Measurements from ENCODE around the gene GAL.
"Not testable (repeated sequence)": the region's sequence is repeated elsewhere in the genome, so short reads cannot be mapped to it uniquely, and the experiment has no call there.

The GAL gene, protein sequence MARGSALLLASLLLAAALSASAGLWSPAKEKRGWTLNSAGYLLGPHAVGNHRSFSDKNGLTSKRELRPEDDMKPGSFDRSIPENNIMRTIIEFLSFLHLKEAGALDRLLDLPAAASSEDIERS

GRCh38 chr11:68684385-68685356, at the start of gene GAL:
TSS of gene GAL (plus strand) at chr11:68684544. CDS start at chr11:68684924, 380 bp downstream.
- peak in 1 of 2 donors; percentile 51 for DNase-seq

- DNase-seq = not testable (repeated sequence)
These were observed 49.7 kb upstream of the GAL start for GRCh38 chr11:68634606-68635005.

DNA sequence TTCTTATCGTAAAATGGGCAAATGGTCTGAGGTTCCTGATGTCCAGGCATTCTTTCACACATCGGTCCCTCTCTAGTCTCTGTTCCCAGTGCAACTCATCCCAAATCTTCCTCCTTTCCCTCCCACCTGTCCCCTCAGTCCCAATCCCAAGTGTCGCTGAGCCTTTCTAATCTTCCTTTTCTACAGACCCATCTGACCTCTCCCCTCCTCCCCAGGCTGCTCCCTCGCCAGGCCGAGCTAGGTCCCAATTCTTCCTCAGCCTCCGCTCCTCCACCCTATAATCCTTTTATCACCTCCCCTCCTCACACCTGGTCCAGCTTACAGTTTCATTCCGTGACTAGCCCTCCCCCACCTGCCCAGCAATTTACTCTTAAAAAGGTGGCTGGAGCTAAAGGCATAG, 49.2 kb upstream of the GAL start:
- not testable (repeated sequence) for DNase-seq

DNA sequence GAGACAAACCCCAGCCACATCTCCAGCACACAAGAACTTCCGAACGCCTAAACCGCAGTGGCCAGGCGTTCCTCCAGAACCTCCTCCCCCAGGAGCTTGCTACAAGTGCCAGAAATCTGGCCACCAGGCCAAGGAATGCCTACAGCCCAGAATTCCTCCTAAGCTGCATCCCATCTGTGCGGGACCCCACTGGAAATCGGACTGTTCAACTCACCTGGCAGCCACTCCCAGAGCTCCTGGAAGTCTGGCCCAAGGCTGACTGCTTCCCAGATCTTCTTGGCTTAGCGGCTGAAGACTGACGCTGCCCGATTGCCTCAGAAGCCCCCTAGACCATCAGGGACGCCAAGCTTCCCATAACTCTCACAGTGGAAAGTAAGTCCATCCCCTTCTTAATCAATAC, 48.5 kb upstream of the GAL start:
- not testable (repeated sequence) for DNase-seq

DNA sequence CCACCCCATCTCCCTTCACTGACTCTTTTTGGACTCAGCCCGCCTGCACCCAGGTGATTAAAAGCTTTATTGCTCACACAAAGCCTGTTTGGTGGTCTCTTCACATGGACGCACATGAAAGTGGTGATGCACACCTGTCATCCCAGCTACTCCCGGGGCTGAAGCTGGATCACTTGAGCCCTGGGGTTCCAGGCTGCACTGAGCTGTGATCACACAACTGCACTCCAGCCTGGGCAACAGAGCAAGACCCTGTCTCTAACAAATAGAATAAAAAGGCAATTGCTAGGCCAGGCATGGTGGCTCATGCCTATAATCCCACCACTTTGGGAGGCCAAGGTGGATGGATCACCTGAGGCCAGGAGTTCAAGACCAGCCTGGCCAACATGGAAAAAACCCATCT, 45.0 kb upstream of the GAL start:
- not testable (repeated sequence) for DNase-seq

DNA sequence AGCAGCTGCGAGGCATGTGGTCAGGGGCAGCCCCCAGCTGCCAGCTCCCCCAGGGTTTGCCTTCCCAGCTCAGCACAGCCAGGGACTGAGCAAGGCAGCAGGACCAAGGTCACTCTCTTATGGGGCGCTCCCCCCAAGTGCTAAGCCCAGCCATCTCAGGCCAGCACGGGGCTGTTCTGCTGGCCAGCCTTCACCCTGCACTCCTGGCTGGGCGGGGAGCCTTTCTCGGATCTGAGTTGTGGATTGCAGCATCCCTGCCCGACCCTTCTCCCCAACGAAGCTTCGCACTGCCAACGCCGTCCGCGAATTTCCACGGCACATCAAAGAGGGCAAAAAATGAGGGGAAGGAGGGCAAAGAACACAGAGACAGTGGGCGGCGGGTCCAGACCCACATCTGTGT, 42.5 kb upstream of the GAL start:
- no peak for DNase-seq

DNA sequence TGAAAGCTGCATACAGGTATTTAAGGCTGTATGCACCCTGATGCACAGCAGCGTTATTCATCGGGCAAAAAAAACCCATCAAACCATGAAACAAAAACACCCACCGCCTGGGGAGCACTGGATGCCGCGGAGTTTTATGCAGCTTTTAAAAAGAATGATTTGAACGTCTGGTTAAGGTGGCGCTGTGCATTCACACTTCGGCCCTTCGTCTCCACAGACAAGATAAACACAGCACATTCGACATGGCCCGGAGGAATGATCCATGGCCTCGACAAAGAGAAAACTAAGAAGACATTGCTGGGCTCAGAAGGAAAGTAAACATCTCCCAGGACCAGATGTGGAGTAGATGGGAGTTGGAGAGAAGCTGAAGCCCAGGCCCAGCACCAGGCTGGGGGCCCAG, 40.8 kb upstream of the GAL start:
- DNase-seq = no peak

DNA sequence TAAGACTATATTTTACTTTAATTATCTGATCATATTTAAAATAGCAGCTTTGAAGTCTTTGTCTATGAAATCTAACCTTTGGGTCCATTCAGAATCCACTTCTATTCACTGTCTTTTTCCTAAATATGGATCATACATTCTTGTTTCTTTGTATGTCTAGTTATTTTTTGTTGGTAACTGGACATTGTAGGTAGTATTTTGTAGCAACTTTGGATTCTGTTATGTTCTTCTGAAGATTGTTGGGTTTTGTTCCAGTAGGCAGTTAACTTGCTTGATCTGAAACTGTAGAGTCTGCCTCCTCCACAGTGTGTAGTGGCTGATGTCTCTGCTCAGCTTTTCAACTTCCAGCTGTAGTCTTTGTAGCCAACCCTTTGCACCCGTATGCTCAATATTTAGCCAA, 37.5 kb upstream of the GAL start:
- DNase-seq = no peak

DNA sequence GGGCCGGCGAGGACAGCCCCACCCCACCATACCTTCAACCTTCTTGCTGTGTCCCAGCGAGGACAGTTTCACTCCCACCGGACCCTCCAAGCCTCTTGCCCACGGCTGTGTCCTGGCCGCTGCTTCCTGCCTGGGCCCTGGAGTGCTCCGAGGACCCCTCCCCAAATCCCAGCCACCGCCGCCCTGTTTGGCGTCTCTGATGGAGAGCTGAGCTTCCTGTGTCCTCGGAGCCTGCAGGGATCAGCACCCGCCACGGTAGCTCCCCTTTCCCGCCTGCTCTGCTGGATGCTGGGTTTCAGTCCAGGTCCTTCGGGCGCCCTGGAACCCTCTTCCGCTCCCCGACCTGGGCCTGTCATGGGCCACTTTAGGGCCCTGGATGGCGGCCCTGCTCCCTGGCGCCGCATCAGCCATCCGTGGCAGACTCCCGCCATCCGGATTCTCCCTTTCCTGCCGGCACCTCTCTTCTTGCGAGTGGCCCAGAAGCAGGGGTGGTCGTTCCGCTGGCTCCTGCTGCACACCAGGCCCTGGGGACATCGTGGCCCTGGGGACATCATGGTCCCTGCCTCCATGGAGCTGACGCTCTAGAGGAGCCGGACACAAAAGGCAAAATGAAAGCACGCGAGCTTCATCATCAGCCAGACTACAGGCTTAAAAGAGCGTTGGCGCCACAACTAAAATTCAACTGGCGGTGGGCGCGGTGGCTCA, 34.3 kb upstream of the GAL start:
- no peak for DNase-seq

- no peak for DNase-seq
These were observed 33.5 kb upstream of the GAL start for GRCh38 chr11:68650801-68651200.

DNA sequence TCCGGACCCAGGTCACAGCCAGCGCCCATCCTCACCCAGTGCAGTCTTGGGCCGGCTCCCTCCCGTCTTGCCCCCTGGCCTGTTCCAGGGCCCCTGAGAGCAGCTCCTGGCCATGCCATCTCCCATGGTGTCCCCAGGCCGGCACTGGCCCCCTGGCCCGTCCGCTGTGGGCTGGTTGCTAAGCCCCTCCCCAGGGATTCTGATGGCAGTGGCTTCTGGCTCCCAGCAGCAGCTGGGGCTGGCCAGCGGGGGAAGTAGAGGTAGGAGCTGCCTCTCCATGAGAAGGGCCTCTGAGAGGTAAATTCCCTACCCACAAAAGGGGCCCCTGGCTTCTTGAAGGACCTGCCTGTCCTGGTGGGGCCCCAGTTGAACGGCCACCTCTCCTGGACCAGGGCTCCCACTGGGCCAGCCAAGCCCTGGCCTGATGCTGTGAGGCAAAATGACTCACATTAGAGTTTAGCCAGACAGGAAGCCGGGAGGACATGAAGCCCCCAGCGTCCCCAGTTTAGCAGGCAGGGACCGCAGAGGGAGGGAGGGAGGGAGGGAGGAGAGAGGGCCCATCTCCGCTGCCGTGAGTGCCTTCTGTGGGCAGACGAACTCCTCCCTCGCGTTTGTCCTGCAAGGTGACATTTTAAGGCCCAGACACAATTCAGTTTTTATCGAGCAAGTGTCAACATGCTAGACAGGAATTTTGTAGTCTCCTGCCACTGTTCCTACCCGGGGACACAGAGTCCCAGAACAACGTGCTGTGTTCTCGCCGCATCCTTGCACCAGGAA, 32.9 kb upstream of the GAL start:
- no peak for DNase-seq

DNA sequence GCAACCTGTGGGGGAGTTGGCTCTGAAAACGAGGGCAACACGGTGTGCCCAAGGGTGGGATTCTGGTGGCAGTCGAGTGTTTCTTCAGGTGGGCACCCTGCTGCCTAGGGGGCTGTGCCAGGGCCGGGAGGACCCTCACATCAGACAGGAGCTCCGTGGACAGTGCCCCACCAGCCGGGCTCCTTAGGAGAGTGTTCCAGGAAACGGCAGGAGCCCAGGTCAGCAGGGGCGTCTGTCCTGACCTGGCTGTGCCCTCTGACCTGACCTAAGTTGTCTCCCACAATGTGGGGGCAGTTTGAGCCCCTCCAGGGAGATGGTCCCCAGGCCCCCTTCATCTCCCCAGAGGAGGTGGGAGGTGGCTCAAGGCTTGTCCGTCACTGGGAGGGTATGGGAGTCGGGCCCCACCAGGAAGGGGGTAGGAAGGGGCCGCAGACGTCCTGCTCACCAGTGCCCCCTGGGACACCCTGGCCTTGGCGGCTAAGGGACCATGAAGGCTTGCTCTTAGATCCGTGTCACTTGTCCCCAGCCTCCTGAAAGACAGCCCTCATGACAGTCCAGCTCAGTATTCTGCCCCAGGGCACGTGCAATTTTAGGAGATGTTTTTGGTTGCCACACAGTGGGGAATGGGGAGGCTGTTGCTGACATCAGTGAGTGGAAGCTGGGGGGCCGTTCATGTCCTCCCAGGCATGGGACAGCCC, 32.2 kb upstream of the GAL start:
- DNase-seq = no peak

DNA sequence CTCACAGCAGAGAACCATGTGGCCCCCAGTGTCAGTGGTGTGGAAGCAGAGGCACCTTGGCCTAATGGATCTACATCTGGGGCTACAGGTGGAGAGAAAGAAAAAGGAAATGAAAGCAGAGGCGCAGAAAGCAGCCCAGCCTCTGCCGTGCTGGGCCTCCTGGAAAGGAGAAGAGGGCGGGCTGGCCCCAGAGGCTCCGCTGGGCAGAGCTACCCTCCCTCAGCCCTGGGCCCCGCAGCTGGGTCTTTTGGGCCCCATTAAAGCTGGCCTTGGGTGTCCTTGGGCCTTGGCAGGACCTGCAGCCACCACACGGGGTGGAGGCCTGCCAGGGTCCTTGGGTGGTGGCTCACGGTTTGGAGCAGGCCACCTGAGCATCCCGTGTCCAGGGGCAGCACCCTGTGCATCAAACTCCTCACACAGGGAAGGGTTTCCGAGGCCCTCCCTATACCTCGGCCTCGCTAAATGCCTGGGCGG, 31.6 kb upstream of the GAL start:
- DNase-seq = no peak

- DNase-seq = no peak
These were observed 30.6 kb upstream of the GAL start for GRCh38 chr11:68653486-68654430.

DNA sequence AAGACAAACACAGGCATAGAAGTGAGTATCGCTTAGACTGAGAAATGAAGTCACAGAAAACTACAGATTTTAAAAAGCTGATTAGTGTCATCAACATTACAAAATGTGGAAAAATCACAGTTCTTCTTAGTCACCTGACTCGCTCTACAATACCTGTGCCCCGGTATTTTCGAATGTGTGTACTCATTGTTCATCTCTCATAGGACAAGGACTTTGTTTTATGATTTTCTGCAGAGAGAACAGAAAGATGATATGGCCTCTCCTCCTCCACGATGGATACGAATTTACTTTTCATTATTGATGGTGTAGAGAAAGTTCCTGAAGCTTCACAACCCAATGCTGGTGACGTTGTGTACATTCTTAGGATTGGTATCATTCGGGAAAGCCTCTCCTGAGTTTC, 29.4 kb upstream of the GAL start:
- DNase-seq = no peak

- DNase-seq = no peak
These were observed 28.9 kb upstream of the GAL start for GRCh38 chr11:68655406-68655805.

GRCh38 chr11:68655806-68656205, 28.5 kb upstream of the GAL start:
- DNase-seq = no peak

DNA sequence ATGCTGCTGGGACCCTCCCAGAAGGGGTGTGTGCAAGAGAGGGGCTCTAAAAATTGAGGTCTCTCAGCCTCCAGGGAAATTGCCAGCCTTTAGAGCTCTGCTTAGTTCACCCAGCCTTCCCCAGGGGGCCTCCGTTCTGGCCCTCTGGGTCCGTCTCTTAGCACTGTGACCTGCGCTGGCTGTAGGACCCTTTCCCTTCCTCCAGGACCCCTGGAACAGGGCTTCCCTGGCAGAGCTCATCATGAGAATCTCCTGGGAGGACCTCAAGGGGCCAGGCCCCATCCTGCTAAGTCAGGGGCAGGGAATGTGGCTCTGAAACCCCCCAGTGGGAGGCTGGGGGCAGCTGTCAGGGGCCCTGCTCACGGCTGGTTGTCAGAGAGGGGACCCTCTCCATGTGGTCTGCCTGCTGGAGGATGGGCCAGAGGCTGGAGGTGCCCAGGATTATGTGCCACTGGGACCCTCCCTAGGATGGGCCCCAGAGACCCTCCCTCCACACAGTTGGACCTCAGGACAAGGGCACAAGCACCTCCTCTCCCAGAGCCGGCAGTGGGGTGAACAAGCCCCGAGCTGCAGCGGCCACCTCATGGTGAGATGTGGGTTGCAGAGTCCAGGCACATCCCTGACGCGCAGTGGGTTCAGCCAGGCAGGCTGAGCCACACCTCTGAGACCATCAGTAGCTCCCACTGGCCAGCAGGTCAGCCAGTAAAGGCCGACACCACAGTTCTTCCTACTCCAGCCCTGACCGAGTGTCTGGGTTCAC, 27.1 kb upstream of the GAL start:
- DNase-seq = no peak

- DNase-seq = no peak
These were observed 26.2 kb upstream of the GAL start for GRCh38 chr11:68658097-68658496.

DNA sequence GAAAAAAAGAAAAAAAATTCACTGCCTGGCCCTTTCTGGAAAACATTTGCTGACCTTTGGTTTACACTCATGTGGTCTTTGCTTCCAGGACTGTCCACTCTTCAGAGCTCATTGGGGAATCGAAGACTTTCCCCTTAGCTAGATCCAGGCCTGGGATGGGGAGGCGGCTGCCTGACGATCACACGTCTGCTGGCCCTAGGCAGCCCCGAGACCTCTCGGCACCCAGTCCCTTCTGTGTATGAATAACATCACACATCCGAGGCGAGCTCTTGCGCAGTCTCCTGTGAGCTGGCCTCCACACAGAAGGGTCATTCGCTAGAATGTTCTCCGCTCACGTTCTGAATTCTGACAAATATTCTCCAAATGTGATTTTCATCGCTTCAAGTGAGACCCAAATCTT, 25.7 kb upstream of the GAL start:
- DNase-seq = no peak

Measured in stimulated activated CD4-positive, alpha-beta T cell treated with anti-CD3 and anti-CD28 coated beads, Interleukin-2, amount 100 ng/mL, for 24 hours (primary cell).